HK-2 (cell line): Measurements from ENCODE around the gene SPRR2D.
"Not testable (repeated sequence)": the region's sequence is repeated elsewhere in the genome, so short reads cannot be mapped to it uniquely, and the experiment has no call there.

Source experiments
- DNase-seq: peaks from one replicate; pipeline ENCODE4 v3.0.0-alpha.2; 2018; ENCODE audit not compliant: unreplicated experiment

The SPRR2D gene

GRCh38 chr1:153011235-153011758, 29.6 kb downstream of the SPRR2D start:
- DNase-seq = not testable (repeated sequence)

GRCh38 chr1:153001382-153001781, 39.5 kb downstream of the SPRR2D start, which contains the start of gene SPRR3:
Gene SPRR3 (plus strand): TSS chr1:153001749. CDS start chr1:153003021, 1,272 bp downstream.
- no peak for DNase-seq

- DNase-seq = no peak
Observed at GRCh38 chr1:153000294-153000693, 40.6 kb downstream of the SPRR2D start.

- DNase-seq = no peak
Observed at GRCh38 chr1:152999818-153000217, 41.1 kb downstream of the SPRR2D start.

- no peak for DNase-seq
Observed at GRCh38 chr1:152998476-152998875, 42.4 kb downstream of the SPRR2D start.

GRCh38 chr1:152997901-152998300, 43.0 kb downstream of the SPRR2D start:
- DNase-seq = no peak

- DNase-seq = no peak
Observed at GRCh38 chr1:152996633-152997400, 44.1 kb downstream of the SPRR2D start.

- no peak for DNase-seq
Observed at GRCh38 chr1:152995842-152996241, 45.1 kb downstream of the SPRR2D start.

GRCh38 chr1:152993186-152993585, 47.7 kb downstream of the SPRR2D start:
- DNase-seq = no peak
